ENCODE results near the gene EIF3M.

Gene EIF3M

DNA sequence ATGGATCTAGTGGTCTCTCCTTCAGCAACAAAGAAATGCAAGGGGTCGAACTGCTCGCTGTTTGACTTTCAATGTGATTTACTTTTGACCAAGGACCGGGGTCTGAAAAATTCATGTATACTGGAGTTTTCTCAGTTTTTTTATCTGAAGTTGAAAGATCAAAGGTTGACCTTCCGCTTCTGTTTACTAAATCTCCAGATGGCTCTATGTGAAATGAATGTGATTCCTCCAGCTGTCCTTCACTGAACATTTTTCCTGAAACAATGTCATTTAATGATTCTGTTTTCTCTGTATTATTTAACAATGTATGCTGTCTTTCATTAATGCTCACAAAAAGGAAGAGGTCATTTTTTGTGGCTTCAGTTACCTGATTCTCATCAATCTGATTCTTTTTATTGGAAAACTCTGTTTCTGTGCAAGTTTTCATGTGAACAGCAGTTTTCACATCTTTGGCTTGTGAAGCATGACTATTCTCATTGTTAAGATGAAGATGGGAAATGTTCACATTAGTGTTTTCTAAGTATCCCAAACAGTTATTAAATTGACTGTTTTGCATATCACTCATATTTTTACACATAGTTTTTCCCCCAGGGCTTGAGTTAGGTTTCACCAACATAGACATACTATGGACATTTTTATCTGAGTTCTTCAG, 30.0 kb downstream of the EIF3M start:
- H3K4me3 ChIP-seq (ENCODE audit: low read depth, low read length): no peak overlapping the region
- TF ChIP-seq, protein P1, sequence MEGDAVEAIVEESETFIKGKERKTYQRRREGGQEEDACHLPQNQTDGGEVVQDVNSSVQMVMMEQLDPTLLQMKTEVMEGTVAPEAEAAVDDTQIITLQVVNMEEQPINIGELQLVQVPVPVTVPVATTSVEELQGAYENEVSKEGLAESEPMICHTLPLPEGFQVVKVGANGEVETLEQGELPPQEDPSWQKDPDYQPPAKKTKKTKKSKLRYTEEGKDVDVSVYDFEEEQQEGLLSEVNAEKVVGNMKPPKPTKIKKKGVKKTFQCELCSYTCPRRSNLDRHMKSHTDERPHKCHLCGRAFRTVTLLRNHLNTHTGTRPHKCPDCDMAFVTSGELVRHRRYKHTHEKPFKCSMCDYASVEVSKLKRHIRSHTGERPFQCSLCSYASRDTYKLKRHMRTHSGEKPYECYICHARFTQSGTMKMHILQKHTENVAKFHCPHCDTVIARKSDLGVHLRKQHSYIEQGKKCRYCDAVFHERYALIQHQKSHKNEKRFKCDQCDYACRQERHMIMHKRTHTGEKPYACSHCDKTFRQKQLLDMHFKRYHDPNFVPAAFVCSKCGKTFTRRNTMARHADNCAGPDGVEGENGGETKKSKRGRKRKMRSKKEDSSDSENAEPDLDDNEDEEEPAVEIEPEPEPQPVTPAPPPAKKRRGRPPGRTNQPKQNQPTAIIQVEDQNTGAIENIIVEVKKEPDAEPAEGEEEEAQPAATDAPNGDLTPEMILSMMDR (IDR thresholded peaks at IDR 0.05; ENCODE audit: low read depth, low read length, missing control alignments): no peak
- no peak for DNase-seq (ENCODE audit: low read depth)

GRCh38 chr11:32615422-32615821, 31.8 kb downstream of the EIF3M start:
- DNase-seq (ENCODE audit: low read depth): no peak
- no peak overlapping the region for H3K4me3 ChIP-seq (ENCODE audit: low read depth, low read length)
- TF ChIP-seq, protein P1 (IDR thresholded peaks at IDR 0.05; ENCODE audit: low read depth, low read length, missing control alignments): no peak

DNA sequence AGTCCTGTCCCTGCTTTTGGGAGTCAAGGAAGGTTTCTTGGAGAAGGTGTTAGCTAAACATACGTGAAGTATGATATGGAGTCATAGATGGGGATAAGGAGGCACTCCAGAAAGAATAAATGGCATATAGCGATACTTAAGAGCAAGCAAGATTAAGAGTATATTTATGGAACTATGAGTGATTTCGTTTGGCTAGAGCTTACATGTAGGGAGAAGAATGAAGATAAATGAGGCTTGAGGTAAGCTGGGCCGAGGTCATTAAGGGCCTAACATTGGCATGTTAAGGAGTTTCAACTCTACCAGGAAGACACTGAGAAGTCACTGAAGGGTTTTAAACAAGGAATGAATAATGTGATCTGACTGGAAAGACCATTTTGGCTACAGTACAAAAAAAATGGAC, 33.3 kb downstream of the EIF3M start:
- TF ChIP-seq, protein P1 (IDR thresholded peaks at IDR 0.05; ENCODE audit: low read depth, low read length, missing control alignments): no peak
- no peak overlapping the region for H3K4me3 ChIP-seq (ENCODE audit: low read depth, low read length)
- no peak for DNase-seq (ENCODE audit: low read depth)

DNA sequence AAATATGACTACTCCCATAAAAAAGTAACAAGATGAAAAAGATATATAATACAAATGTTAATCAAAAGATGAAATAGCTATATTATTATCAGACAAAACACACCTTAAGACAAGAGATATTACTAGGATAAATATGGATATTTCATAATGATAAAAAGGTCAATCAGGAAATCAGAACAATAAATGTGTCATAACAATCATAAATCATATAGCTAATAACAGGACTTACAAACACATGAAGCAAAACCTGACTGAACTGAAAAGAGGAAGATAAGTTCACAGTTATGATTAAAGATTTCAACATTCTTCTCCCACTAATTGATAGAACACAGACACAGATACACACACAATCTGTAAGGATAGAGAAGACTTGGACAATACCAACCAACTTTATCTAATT, 47.2 kb downstream of the EIF3M start:
- TF ChIP-seq, protein P1 (IDR thresholded peaks at IDR 0.05; ENCODE audit: low read depth, low read length, missing control alignments): no peak
- no peak overlapping the region for H3K4me3 ChIP-seq (ENCODE audit: low read depth, low read length)
- DNase-seq (ENCODE audit: low read depth): no peak

DNA sequence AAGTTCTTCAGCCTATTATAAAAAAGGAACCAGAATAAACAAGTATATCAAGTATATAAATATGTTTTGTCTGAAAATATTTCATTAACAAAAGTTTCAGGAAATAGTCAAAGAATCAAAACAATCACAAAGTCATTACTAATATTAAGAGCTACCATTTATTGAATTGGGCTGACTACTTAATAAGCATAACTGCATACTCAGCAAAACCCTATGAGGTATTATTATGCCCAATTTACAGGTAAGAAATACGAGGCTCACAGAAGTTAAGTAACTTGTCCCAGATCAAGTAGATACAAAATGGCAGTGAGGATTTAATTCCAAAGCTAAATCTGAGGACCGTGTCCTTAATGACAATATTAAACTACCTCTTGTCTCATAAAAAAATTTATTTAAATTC, 52.2 kb downstream of the EIF3M start:
- DNase-seq (ENCODE audit: low read depth): no peak
- no peak overlapping the region for H3K4me3 ChIP-seq (ENCODE audit: low read depth, low read length)
- TF ChIP-seq, protein P1 (IDR thresholded peaks at IDR 0.05; ENCODE audit: low read depth, low read length, missing control alignments): no peak

DNA sequence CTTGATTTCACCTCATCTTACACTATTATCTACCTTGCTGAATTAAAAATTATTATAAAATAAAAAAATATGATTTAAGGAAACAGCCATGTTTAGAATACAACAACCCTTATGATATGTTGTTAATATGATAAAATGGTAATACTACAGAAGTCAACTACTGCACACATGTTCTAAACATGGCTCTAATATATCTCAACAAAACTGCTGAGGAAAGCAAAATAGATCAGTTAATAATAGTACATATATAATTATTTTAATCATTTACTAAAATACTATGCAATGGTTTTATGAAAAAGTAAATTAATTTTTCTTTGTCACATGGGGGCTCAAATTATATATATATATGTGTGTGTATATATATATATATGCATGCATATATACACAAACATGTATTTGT, 57.7 kb downstream of the EIF3M start:
- TF ChIP-seq, protein P1 (IDR thresholded peaks at IDR 0.05; ENCODE audit: low read depth, low read length, missing control alignments): no peak
- no peak overlapping the region for H3K4me3 ChIP-seq (ENCODE audit: low read depth, low read length)
- DNase-seq (ENCODE audit: low read depth): no peak

GRCh38 chr11:32643526-32643925, 59.9 kb downstream of the EIF3M start:
- DNase-seq (ENCODE audit: low read depth): no peak

More at GRCh38 chr11:32643526-32643925, 59.9 kb downstream of the EIF3M start:
- H3K4me3 ChIP-seq (ENCODE audit: low read depth, low read length): no peak overlapping the region
- TF ChIP-seq, protein P1 (IDR thresholded peaks at IDR 0.05; ENCODE audit: low read depth, low read length, missing control alignments): no peak

Measured in GM12864 (cell line).